ENCODE measurements around the gene JMJD8. TPM values are rescaled to one million over a fixed set of nuclear protein-coding genes. Genes with fewer than 3 reads are reported as not detected.

Gene JMJD8
- total RNA-seq, 2 donors from 2014 or later = 48.8 to 55.6 TPM

DNA sequence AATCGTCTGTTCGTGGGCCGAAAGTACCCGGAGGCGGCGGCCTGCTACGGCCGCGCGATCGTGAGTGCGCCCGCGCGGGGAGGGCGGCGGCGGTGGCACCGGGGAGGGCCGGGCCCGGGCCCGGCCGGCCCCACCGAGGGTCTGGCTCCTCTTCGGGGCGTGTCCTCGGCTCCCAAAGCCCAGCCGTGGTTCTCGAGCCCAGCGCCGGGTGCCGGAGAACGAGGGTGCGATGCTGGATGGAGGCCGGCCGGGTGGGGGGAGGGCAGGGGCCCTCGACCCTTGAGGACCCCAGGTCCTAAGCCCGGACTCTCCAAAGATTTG lies 3.5 kb downstream of the JMJD8 start:
- Histone ChIP-seq H3K27ac (ENCODE audit: low read depth, low read length) (peak overlapping the region; percentile 17), H3K36me3 (ENCODE audit: control insufficient read depth, insufficient read depth, low read length) (peaks cover 27% of the 10 kb centered on the region), H3K4me3 (ENCODE audit: low read length) (peak overlapping the region; percentile 91), H3K9ac (ENCODE audit: extremely low read depth, low read length, poor library complexity, severe bottlenecking) (peak overlapping the region; percentile 76), H3K9me3 (ENCODE audit: control insufficient read depth, low read length) (no peaks in the 10 kb centered on the region), H3K4me1 (ENCODE audit: control insufficient read depth, insufficient read depth, low read length) (peaks cover 18% of the 10 kb centered on the region), H3K27me3 (ENCODE audit: control insufficient read depth, insufficient read depth, low read length, poor library complexity, severe bottlenecking) (no peaks in the 10 kb centered on the region)
- H3K36me3 Mint-ChIP-seq (ENCODE audit: low read depth) = peaks cover 22% of the 10 kb centered on the region
- peak overlapping the region; percentile 73 for H3K4me3 Mint-ChIP-seq
- H3K27ac Mint-ChIP-seq = peak overlapping the region; percentile 48
- H3K4me1 Mint-ChIP-seq = peaks cover 17% of the 10 kb centered on the region
- DNase-seq = peak; percentile 63
- no peaks in the 10 kb centered on the region for H3K27me3 Mint-ChIP-seq (ENCODE audit: insufficient read depth)
- WGBS, 2 experiments (ENCODE audit: insufficient coverage in 1 of 2, insufficient read length in 1 of 2) = 0% methylated on average over 12 to 38 of the region's 38 CpGs
- TF ChIP-seq, protein P1, sequence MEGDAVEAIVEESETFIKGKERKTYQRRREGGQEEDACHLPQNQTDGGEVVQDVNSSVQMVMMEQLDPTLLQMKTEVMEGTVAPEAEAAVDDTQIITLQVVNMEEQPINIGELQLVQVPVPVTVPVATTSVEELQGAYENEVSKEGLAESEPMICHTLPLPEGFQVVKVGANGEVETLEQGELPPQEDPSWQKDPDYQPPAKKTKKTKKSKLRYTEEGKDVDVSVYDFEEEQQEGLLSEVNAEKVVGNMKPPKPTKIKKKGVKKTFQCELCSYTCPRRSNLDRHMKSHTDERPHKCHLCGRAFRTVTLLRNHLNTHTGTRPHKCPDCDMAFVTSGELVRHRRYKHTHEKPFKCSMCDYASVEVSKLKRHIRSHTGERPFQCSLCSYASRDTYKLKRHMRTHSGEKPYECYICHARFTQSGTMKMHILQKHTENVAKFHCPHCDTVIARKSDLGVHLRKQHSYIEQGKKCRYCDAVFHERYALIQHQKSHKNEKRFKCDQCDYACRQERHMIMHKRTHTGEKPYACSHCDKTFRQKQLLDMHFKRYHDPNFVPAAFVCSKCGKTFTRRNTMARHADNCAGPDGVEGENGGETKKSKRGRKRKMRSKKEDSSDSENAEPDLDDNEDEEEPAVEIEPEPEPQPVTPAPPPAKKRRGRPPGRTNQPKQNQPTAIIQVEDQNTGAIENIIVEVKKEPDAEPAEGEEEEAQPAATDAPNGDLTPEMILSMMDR (conservative IDR thresholded peaks at IDR 0.05) = no peak
- no peaks in the 10 kb centered on the region for H3K9me3 Mint-ChIP-seq

DNA sequence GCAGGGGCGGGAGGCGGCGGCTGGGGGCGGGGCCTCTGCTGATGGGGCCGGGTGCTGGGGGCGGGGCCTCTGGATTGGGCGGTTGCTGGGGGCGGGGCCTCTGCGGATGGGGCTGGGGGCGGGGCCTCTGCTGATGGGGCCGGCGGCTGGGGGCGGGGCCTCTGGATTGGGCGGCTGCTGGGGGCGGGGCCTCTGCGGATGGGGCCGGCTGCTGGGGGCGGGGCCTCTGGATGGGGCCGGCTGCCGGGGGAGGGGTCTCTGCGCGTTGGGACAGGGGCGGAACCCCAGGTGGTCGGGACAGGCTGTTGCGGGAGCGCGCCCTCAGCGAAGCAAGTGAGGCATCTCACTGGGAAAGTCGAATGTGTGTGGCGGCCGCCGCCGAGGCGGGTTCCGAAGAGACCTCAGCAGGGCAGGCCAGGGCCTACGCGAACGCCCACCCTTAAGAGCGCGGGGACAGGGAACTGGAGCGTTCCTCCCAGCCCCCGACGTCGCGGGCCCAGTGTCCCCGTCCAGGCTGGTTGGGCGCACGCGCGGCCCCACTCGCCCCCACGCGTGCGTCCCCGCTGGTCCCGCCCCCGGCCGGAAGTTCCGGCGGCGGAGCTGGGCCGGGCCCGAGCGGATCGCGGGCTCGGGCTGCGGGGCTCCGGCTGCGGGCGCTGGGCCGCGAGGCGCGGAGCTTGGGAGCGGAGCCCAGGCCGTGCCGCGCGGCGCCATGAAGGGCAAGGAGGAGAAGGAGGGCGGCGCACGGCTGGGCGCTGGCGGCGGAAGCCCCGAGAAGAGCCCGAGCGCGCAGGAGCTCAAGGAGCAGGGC lies 4.1 kb downstream of the JMJD8 start, which contains the start of gene STUB1:
TSS of gene STUB1 (plus strand) at position 597 of the 811 bp plus-strand sequence. CDS start at position 713, 116 bp downstream.
- Mint-ChIP-seq H3K27me3 (ENCODE audit: insufficient read depth) (no peaks in the 10 kb centered on the region), H3K27ac (peak within 1 kb of the TSS; percentile 91), H3K36me3 (ENCODE audit: low read depth) (peaks cover 19% of the 10 kb centered on the region), H3K4me3 (peak within 1 kb of the TSS; percentile 73), H3K4me1 (peaks cover 19% of the 10 kb centered on the region), H3K9me3 (no peaks in the 10 kb centered on the region)
- 0 to 1% methylated on average over 24 to 87 of the region's 91 CpGs for WGBS, 2 experiments (ENCODE audit: insufficient coverage in 1 of 2, insufficient read length in 1 of 2)
- TF ChIP-seq, protein P1 (conservative IDR thresholded peaks at IDR 0.05) = no peak
- peak within 1 kb of the TSS; percentile 76 for H3K9ac ChIP-seq (ENCODE audit: extremely low read depth, low read length, poor library complexity, severe bottlenecking)
- H3K36me3 ChIP-seq (ENCODE audit: control insufficient read depth, insufficient read depth, low read length) = peaks cover 24% of the 10 kb centered on the region
- H3K27me3 ChIP-seq (ENCODE audit: control insufficient read depth, insufficient read depth, low read length, poor library complexity, severe bottlenecking) = no peaks in the 10 kb centered on the region
- DNase-seq = peak; percentile 99
- no peaks in the 10 kb centered on the region for H3K9me3 ChIP-seq (ENCODE audit: control insufficient read depth, low read length)
- H3K27ac ChIP-seq (ENCODE audit: low read depth, low read length) = peak within 1 kb of the TSS; percentile 70
- H3K4me1 ChIP-seq (ENCODE audit: control insufficient read depth, insufficient read depth, low read length) = peaks cover 18% of the 10 kb centered on the region
- peak within 1 kb of the TSS; percentile 91 for H3K4me3 ChIP-seq (ENCODE audit: low read length)

DNA sequence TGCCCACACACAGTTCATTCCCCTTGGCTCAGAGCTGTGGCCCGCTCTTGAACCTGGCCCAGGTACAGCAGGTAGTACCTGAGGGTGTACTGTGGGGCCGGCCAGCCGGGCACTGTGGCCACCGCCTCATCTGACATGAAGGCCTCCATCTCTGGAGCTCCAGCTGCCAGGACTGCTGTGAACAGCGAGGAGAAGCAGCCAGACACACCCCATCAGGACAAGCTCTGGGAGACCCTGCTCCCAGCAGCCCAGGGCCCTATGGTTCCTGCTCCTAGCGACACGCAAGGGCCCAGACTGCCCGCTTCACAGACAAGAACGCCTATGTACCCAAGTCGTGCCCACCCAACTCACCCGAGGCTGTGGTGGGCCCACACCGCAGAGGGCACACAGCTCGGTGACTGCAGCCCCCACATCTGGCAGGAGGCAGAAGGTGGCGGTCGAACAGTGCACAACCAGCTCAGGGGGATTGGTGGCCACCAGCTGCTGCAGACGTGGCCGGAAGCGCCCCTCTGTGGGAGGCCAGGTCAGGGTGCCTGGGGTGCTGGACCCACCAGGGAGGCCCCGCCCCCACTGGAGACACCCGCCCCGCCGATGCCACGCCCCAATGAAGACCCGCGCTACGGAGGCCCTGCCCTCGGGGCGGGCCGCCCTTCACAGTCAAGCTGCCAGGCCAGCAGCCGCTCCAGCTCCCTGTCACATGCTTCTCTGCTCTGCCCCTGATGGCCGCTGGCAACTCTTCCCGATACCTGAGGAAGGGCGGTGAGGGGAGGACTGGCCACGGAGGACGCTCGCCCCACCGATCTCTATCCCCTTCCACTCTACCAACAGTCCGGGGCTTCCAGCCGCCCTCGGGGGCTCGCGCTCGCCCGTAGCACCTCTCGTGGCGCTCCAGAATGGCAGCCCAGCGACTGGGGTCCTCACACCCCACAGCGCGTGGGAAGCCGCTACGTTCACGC lies 5.0 kb downstream of the JMJD8 start:
- Histone ChIP-seq H3K4me1 (ENCODE audit: control insufficient read depth, insufficient read depth, low read length) (peaks cover 18% of the 10 kb centered on the region), H3K27ac (ENCODE audit: low read depth, low read length) (peak overlapping the region; percentile 70), H3K9me3 (ENCODE audit: control insufficient read depth, low read length) (no peaks in the 10 kb centered on the region), H3K9ac (ENCODE audit: extremely low read depth, low read length, poor library complexity, severe bottlenecking) (no peak overlapping the region), H3K4me3 (ENCODE audit: low read length) (no peak overlapping the region), H3K27me3 (ENCODE audit: control insufficient read depth, insufficient read depth, low read length, poor library complexity, severe bottlenecking) (no peaks in the 10 kb centered on the region), H3K36me3 (ENCODE audit: control insufficient read depth, insufficient read depth, low read length) (peaks cover 27% of the 10 kb centered on the region)
- peaks cover 19% of the 10 kb centered on the region for H3K36me3 Mint-ChIP-seq (ENCODE audit: low read depth)
- peak; percentile 90 for DNase-seq
- H3K4me1 Mint-ChIP-seq = peaks cover 23% of the 10 kb centered on the region
- no peaks in the 10 kb centered on the region for H3K27me3 Mint-ChIP-seq (ENCODE audit: insufficient read depth)
- no peaks in the 10 kb centered on the region for H3K9me3 Mint-ChIP-seq
- peak overlapping the region; percentile 70 for H3K27ac Mint-ChIP-seq
- peak overlapping the region; percentile 73 for H3K4me3 Mint-ChIP-seq
- 37 to 59% methylated on average over 20 to 52 of the region's 52 CpGs for WGBS, 2 experiments (ENCODE audit: insufficient coverage in 1 of 2, insufficient read length in 1 of 2)
- TF ChIP-seq, protein P1 (conservative IDR thresholded peaks at IDR 0.05) = no peak
